Subcutaneous abdominal adipose tissue (tissue), 5 donors: ENCODE data around the gene SLC13A5.

Experiments
- H3K27ac ChIP-seq: one replicate; pipeline ENCODE4 v1.7.0; 2013; ENCODE audit warnings: low read depth, mild to moderate bottlenecking, inconsistent platforms, low read length, moderate library complexity
- H3K27me3 ChIP-seq, 5 donors: one replicate each; pipeline ENCODE4 v1.7.0; 2013; ENCODE audit warnings: low read length in 5 of 5, inconsistent platforms in 1 of 5; ENCODE audit not compliant: control insufficient read depth in 5 of 5, insufficient read depth in 4 of 5
- H3K36me3 ChIP-seq, 5 donors: one replicate each; pipeline ENCODE4 v1.7.0; 2013; ENCODE audit warnings: low read length in 5 of 5; ENCODE audit not compliant: control insufficient read depth in 5 of 5, insufficient read depth in 5 of 5
- H3K4me1 ChIP-seq, 5 donors: one replicate each; pipeline ENCODE4 v1.7.0; 2013; ENCODE audit warnings: low read length in 5 of 5, mild to moderate bottlenecking in 3 of 5, moderate library complexity in 1 of 5; ENCODE audit not compliant: control insufficient read depth in 5 of 5, insufficient read depth in 5 of 5
- H3K4me3 ChIP-seq, 5 donors: one replicate each; pipeline ENCODE4 v1.7.0; 2013; ENCODE audit warnings: low read length in 5 of 5, low read depth in 1 of 5
- H3K9ac ChIP-seq, 5 donors: one replicate each; pipeline ENCODE4 v1.7.0; 2013; ENCODE audit warnings: low read length in 5 of 5, mild to moderate bottlenecking in 4 of 5, moderate library complexity in 3 of 5
- H3K9me3 ChIP-seq, 5 donors: one replicate each; pipeline ENCODE4 v1.7.0; 2013; ENCODE audit warnings: low read length in 5 of 5; ENCODE audit not compliant: control insufficient read depth in 5 of 5
- donor health status: healthy.
- donor health status: healthy.
- donor health status: healthy.
- donor health status: healthy.
- donor health status: healthy.

SLC13A5 gene

GRCh38 chr17:6642592-6642991 is 70.6 kb downstream of the SLC13A5 start:
- H3K36me3 ChIP-seq: peaks cover 17 to 41% (median 25%) of the 10 kb centered on the region in 5 donors
- H3K9me3 ChIP-seq: no peaks in the 10 kb centered on the region
- no peaks in the 10 kb centered on the region for H3K27me3 ChIP-seq
- peaks cover 3 to 31% (median 28%) of the 10 kb centered on the region in 5 donors for H3K4me1 ChIP-seq
- no peak overlapping the region for H3K27ac ChIP-seq
- no peak overlapping the region for H3K9ac ChIP-seq
- H3K4me3 ChIP-seq: no peak overlapping the region

GRCh38 chr17:6641247-6641863 is 71.8 kb downstream of the SLC13A5 start:
- H3K4me1 ChIP-seq: peaks cover 3 to 31% (median 28%) of the 10 kb centered on the region in 5 donors
- peak overlapping the region; percentile 72 to 95 (median 82) for H3K9ac ChIP-seq
- H3K27me3 ChIP-seq: no peaks in the 10 kb centered on the region
- peak overlapping the region; percentile 76 for H3K27ac ChIP-seq
- H3K4me3 ChIP-seq: peak overlapping the region; percentile 86 to 97 (median 94)
- peaks cover 12 to 29% (median 22%) of the 10 kb centered on the region in 5 donors for H3K36me3 ChIP-seq
- H3K9me3 ChIP-seq: no peaks in the 10 kb centered on the region

GRCh38 chr17:6640536-6641246 is 72.5 kb downstream of the SLC13A5 start, which contains the start of the genes KIAA0753 and TXNDC17:
Gene KIAA0753, minus strand, starts transcription at chr17:6640711. Its CDS starts 5,608 bp downstream, at chr17:6635103.
Gene TXNDC17, plus strand, starts transcription at chr17:6641060. Its CDS starts 23 bp downstream, at chr17:6641083.
- Histone ChIP-seq H3K9me3 (no peaks in the 10 kb centered on the region), H3K4me3 (peak within 1 kb of the TSS; percentile 86 to 97 (median 94)), H3K27ac (peak within 1 kb of the TSS; percentile 76), H3K27me3 (no peaks in the 10 kb centered on the region), H3K9ac (peak within 1 kb of the TSS; percentile 72 to 95 (median 89)), H3K36me3 (peaks cover 12 to 26% (median 22%) of the 10 kb centered on the region in 5 donors), H3K4me1 (peaks cover 3 to 31% (median 28%) of the 10 kb centered on the region in 5 donors)

- peak overlapping the region in 4 of 5 donors; percentile 72 to 95 (median 92) for H3K9ac ChIP-seq
- H3K27me3 ChIP-seq: no peaks in the 10 kb centered on the region
- peak overlapping the region; percentile 86 to 97 (median 94) for H3K4me3 ChIP-seq
- peak overlapping the region; percentile 76 for H3K27ac ChIP-seq
- H3K4me1 ChIP-seq: peaks cover 3 to 31% (median 28%) of the 10 kb centered on the region in 5 donors
- H3K9me3 ChIP-seq: no peaks in the 10 kb centered on the region
- H3K36me3 ChIP-seq: peaks cover 12 to 21% (median 19%) of the 10 kb centered on the region in 5 donors
Observed at GRCh38 chr17:6639586-6640535, 73.3 kb downstream of the SLC13A5 start.

GRCh38 chr17:6639014-6639585 is 74.1 kb downstream of the SLC13A5 start:
- peak overlapping the region in 4 of 5 donors; percentile 72 to 95 (median 92) for H3K9ac ChIP-seq
- H3K27me3 ChIP-seq: no peaks in the 10 kb centered on the region
- H3K27ac ChIP-seq: no peak overlapping the region
- no peaks in the 10 kb centered on the region for H3K9me3 ChIP-seq
- H3K4me3 ChIP-seq: peak overlapping the region; percentile 79 to 96 (median 94)
- peaks cover 13 to 20% (median 14%) of the 10 kb centered on the region in 5 donors for H3K36me3 ChIP-seq
- peaks cover 3 to 31% (median 28%) of the 10 kb centered on the region in 5 donors for H3K4me1 ChIP-seq

GRCh38 chr17:6638046-6638908 is 74.9 kb downstream of the SLC13A5 start:
- peak overlapping the region in 1 of 5 donors; percentile 94 for H3K4me3 ChIP-seq
- H3K9ac ChIP-seq: peak overlapping the region in 2 of 5 donors; percentile 94 to 95

GRCh38 chr17:6637458-6637840 is 75.7 kb downstream of the SLC13A5 start:
- Histone ChIP-seq H3K9me3 (no peaks in the 10 kb centered on the region), H3K9ac (peak overlapping the region in 1 of 5 donors; percentile 56), H3K4me3 (no peak overlapping the region), H3K36me3 (peaks cover 10 to 23% (median 17%) of the 10 kb centered on the region in 5 donors), H3K27ac (no peak overlapping the region), H3K4me1 (peaks cover 3 to 31% (median 28%) of the 10 kb centered on the region in 5 donors), H3K27me3 (no peaks in the 10 kb centered on the region)

More at GRCh38 chr17:6638046-6638908, 74.9 kb downstream of the SLC13A5 start:
- Histone ChIP-seq H3K27ac (no peak overlapping the region), H3K36me3 (peaks cover 10 to 18% (median 12%) of the 10 kb centered on the region in 5 donors), H3K27me3 (no peaks in the 10 kb centered on the region), H3K9me3 (no peaks in the 10 kb centered on the region), H3K4me1 (peaks cover 3 to 31% (median 28%) of the 10 kb centered on the region in 5 donors)

- H3K27ac ChIP-seq: no peak overlapping the region
- H3K9me3 ChIP-seq: no peaks in the 10 kb centered on the region
- H3K4me1 ChIP-seq: peaks cover 3 to 29% (median 23%) of the 10 kb centered on the region in 5 donors
- no peak overlapping the region for H3K9ac ChIP-seq
- no peaks in the 10 kb centered on the region for H3K27me3 ChIP-seq
- H3K4me3 ChIP-seq: no peak overlapping the region
- H3K36me3 ChIP-seq: peaks cover 10 to 26% (median 20%) of the 10 kb centered on the region in 5 donors
Observed at GRCh38 chr17:6636616-6637457, 76.3 kb downstream of the SLC13A5 start.
